KOPT-K1 (cell line): Measurements from ENCODE around the gene ARHGEF12.

Experiments used
- H3K27ac ChIP-seq: fragments of 200-600 bp; sonication (generic); 2 replicates; pipeline ENCODE4 v1.5.1; 2016; ENCODE audit warnings: antibody characterized with exemption, mild to moderate bottlenecking, low read depth, low read length; ENCODE audit not compliant: poor library complexity, severe bottlenecking
- H3K36me3 ChIP-seq: fragments of 200-600 bp; sonication (generic); 2 replicates; pipeline ENCODE4 v1.5.1; 2017; ENCODE audit warnings: antibody characterized with exemption, mild to moderate bottlenecking, low read length, moderate library complexity; ENCODE audit not compliant: insufficient read depth
- H3K9me3 ChIP-seq: fragments of 200-600 bp; sonication (generic); 2 replicates; pipeline ENCODE4 v1.5.1; 2017; ENCODE audit warnings: antibody characterized with exemption, low read length, mild to moderate bottlenecking; ENCODE audit not compliant: insufficient read depth, poor library complexity, severe bottlenecking

ARHGEF12 gene

GRCh38 chr11:120432056-120433018, 96.1 kb downstream of the ARHGEF12 start:
- Histone ChIP-seq H3K27ac (no peak overlapping the region), H3K36me3 (no peaks in the 10 kb centered on the region), H3K9me3 (no peaks in the 10 kb centered on the region)

- Histone ChIP-seq H3K36me3 (no peaks in the 10 kb centered on the region), H3K9me3 (no peaks in the 10 kb centered on the region), H3K27ac (no peak overlapping the region)
These were observed 105.4 kb downstream of the ARHGEF12 start for GRCh38 chr11:120441592-120441991.

GRCh38 chr11:120442031-120442430, 105.8 kb downstream of the ARHGEF12 start:
- no peaks in the 10 kb centered on the region for H3K36me3 ChIP-seq
- H3K9me3 ChIP-seq, result no peaks in the 10 kb centered on the region

DNA sequence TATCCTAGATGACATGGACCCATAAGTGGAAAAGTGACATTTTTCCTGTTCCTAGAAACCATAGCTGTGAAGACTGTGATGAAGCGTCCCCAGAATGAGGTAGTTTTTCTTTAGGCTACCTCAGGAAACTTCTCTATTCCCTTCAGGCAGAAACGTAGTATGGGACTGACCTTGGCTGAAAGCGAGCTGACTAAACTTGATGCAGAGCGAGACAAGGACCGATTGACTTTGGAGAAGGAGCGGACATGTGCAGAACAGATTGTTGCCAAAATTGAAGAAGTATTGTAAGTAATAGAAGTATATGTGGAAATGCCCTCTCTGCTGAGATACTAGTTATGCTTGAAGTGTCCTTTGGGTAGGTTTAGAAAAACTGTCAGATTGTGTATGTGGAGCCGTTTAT, 110.6 kb downstream of the ARHGEF12 start:
- no peaks in the 10 kb centered on the region for H3K36me3 ChIP-seq
- H3K27ac ChIP-seq, result no peak overlapping the region

More at GRCh38 chr11:120442031-120442430, 105.8 kb downstream of the ARHGEF12 start:
- no peak overlapping the region for H3K27ac ChIP-seq

DNA sequence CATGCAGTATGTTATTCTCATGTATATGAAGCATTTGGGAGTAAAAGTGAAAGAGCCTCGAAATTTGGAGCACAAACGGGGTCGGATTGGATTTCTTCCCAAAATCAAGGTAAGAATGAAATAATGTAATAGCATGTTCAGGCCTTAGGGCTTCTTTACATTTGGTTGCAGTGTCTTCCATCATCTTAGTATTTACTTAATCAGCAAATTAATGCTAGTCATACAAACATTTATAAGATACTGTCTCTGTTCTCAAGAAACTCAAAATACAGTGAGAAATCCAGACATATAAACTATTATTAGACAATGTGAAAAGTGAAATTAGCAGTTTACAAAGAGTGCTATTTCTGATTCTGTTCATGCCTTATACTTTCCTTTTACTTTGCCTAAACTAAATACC, 112.0 kb downstream of the ARHGEF12 start:
- H3K36me3 ChIP-seq, result no peaks in the 10 kb centered on the region
- H3K27ac ChIP-seq, result no peak overlapping the region
- H3K9me3 ChIP-seq, result no peaks in the 10 kb centered on the region

More for the DNA sequence above, 110.6 kb downstream of the ARHGEF12 start:
- H3K9me3 ChIP-seq, result no peaks in the 10 kb centered on the region

- Histone ChIP-seq H3K27ac (no peak overlapping the region), H3K9me3 (no peaks in the 10 kb centered on the region), H3K36me3 (no peaks in the 10 kb centered on the region)
These were observed 119.3 kb downstream of the ARHGEF12 start for GRCh38 chr11:120455487-120455886.

DNA sequence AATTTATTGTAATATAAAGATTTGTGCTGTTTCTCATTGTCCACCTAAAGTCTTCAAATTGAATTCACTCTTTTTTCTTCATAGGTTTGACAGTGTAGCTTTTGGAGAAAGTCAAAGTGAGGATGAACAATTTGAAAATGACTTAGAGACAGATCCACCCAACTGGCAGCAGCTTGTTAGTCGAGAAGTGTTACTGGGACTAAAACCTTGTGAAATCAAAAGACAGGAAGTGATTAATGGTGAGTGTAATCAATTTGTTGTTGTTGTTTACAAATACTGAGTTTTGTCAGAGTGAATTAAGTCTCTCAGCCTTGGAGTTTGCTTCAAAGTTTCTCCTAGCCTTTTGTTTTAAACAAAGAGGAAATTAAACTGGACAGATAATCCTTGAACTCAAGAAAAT, 121.8 kb downstream of the ARHGEF12 start:
- H3K27ac ChIP-seq, result no peak overlapping the region
- no peaks in the 10 kb centered on the region for H3K9me3 ChIP-seq
- H3K36me3 ChIP-seq, result no peaks in the 10 kb centered on the region

- H3K27ac ChIP-seq, result no peak overlapping the region
- H3K36me3 ChIP-seq, result no peaks in the 10 kb centered on the region
- H3K9me3 ChIP-seq, result no peaks in the 10 kb centered on the region
These were observed 126.6 kb downstream of the ARHGEF12 start for GRCh38 chr11:120462825-120463224.

- H3K36me3 ChIP-seq, result no peaks in the 10 kb centered on the region
- no peak overlapping the region for H3K27ac ChIP-seq
- H3K9me3 ChIP-seq, result no peaks in the 10 kb centered on the region
These were observed 129.8 kb downstream of the ARHGEF12 start for GRCh38 chr11:120465921-120466534.

DNA sequence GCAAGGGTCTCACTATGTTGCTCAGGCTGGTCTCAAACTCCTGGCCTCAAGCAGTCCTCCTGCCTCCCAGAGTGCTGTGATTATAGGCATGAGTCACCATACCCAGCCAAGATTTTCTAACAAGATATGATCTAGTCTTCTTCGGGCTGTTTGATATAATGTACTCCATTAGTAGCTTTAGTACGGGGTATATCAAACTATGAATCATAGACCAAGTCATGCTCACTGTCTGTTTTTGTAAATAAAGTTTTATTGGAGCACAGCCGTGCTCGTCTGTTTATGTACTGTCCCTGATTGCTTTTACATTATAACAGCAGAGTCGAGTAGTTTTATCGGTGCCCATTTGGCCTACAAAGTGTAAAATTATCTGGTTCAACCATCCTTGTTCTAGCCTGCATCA, 131.4 kb downstream of the ARHGEF12 start:
- Histone ChIP-seq H3K27ac (no peak overlapping the region), H3K9me3 (no peaks in the 10 kb centered on the region), H3K36me3 (no peaks in the 10 kb centered on the region)

- Histone ChIP-seq H3K27ac (no peak overlapping the region), H3K36me3 (no peaks in the 10 kb centered on the region), H3K9me3 (no peaks in the 10 kb centered on the region)
These were observed 134.9 kb downstream of the ARHGEF12 start for GRCh38 chr11:120471131-120471530.

GRCh38 chr11:120471994-120472393, 135.8 kb downstream of the ARHGEF12 start:
- Histone ChIP-seq H3K36me3 (no peaks in the 10 kb centered on the region), H3K27ac (no peak overlapping the region), H3K9me3 (no peaks in the 10 kb centered on the region)

- no peaks in the 10 kb centered on the region for H3K36me3 ChIP-seq
- no peak overlapping the region for H3K27ac ChIP-seq
- no peaks in the 10 kb centered on the region for H3K9me3 ChIP-seq
These were observed 137.3 kb downstream of the ARHGEF12 start for GRCh38 chr11:120473503-120473902.

DNA sequence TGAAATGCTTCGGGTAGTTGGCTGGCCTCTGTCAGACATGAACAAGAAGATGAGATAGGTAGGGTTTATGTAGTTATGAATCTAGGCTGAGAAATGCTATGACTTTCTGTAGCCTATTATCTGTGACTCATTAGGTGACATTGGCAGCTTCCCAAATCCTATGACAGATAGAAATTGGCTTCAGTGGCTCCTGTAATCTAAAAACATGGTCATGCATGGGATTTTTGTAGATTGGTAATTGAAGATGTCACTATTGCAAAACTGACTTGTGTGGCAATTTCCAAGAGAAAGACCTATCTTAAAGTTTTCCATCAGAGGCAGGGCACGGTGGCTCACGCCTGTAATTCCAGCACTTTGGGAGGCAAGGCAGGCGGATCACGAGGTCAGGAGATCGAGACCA, 145.9 kb downstream of the ARHGEF12 start:
- Histone ChIP-seq H3K9me3 (no peaks in the 10 kb centered on the region), H3K36me3 (no peaks in the 10 kb centered on the region), H3K27ac (no peak overlapping the region)

DNA sequence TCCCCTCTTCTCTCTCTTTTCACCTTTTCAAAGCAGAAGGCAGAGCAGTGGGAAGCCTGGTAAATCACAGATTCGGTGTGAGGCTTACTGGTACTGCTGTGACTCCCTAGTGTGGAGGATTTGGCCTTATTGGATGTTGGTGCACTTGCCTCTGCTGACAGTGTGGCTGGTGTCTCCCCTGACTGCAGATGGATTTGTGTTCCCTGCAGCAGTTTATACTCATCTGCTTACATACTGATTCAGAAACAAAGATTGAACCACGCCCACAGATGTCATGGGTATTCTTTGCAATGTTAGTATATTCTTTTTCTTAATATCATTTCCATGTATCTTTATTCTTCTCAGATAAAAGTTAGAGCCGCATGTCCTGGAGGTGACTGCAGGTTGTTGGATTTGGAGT, 148.5 kb downstream of the ARHGEF12 start:
- no peaks in the 10 kb centered on the region for H3K36me3 ChIP-seq
- H3K9me3 ChIP-seq, result no peaks in the 10 kb centered on the region
- H3K27ac ChIP-seq, result no peak overlapping the region
